LNCaP clone FGC (cell line): ENCODE results near the gene CDYL2.

Source experiments
- DNase-seq: peaks from one replicate; pipeline ENCODE4 v3.0.0-alpha.2; 2011; ENCODE audit warnings: low read depth
- H3K4me3 ChIP-seq: 2 replicates; pipeline ENCODE4 v1.5.1; 2011; ENCODE audit warnings: mild to moderate bottlenecking, low read depth, low read length, control low read depth
- TF ChIP-seq, protein P1 (sequence below): IDR thresholded peaks from 2 replicates; pipeline ENCODE4 v1.5.1; 2012; ENCODE audit warnings: mild to moderate bottlenecking; ENCODE audit not compliant: control insufficient read depth, insufficient read depth; ENCODE audit errors: extremely low read depth

Gene CDYL2

DNA sequence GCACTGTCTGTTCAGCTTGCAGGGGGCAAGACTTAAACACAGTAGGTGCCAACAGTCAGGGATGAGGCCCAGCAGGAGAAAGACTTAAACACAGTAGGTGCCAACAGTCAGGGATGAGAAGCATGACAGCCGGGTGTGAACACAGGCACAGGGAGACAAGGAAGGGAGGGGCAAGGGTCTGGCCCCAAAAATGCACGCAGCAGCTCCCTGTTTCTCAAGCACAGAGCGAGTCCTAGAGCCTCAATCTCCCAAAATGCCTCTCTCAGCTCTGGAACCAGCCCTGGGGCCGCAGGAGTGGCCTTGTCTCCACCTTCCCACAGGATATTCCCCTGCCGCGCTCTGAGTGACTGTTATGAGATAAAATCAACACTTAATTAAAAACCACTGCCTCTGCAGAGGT, 197.2 kb downstream of the CDYL2 start:
- TF ChIP-seq, protein P1, sequence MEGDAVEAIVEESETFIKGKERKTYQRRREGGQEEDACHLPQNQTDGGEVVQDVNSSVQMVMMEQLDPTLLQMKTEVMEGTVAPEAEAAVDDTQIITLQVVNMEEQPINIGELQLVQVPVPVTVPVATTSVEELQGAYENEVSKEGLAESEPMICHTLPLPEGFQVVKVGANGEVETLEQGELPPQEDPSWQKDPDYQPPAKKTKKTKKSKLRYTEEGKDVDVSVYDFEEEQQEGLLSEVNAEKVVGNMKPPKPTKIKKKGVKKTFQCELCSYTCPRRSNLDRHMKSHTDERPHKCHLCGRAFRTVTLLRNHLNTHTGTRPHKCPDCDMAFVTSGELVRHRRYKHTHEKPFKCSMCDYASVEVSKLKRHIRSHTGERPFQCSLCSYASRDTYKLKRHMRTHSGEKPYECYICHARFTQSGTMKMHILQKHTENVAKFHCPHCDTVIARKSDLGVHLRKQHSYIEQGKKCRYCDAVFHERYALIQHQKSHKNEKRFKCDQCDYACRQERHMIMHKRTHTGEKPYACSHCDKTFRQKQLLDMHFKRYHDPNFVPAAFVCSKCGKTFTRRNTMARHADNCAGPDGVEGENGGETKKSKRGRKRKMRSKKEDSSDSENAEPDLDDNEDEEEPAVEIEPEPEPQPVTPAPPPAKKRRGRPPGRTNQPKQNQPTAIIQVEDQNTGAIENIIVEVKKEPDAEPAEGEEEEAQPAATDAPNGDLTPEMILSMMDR: no peak
- DNase-seq: no peak
- H3K4me3 ChIP-seq: no peak overlapping the region

DNA sequence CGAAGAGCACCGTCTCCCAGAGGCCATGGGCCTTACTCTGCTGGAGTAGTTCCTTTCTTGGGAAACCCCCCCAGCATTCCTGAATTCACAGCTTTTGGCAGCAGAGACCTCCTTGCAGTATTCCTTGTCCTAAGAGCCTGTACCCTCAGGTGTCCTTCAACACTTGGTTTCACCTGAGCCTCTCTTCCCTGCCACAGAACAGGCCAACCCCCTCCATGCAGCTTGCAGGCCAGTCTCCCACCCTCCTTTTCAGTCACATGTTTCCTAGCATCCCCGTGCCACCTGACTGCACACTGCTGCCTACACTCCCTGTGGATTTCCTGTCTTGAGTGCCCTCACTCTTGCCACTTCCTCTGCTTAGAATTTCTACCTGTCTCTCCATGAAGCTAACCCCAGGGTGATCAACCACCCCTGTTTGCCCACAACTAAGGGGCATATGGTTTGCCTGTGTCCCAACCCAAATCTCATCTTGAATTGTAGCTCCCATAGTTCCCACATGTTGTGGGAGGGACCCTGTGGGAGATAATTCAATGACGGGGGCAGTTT, 198.1 kb downstream of the CDYL2 start:
- TF ChIP-seq, protein P1: no peak
- no peak overlapping the region for H3K4me3 ChIP-seq
- no peak for DNase-seq

DNA sequence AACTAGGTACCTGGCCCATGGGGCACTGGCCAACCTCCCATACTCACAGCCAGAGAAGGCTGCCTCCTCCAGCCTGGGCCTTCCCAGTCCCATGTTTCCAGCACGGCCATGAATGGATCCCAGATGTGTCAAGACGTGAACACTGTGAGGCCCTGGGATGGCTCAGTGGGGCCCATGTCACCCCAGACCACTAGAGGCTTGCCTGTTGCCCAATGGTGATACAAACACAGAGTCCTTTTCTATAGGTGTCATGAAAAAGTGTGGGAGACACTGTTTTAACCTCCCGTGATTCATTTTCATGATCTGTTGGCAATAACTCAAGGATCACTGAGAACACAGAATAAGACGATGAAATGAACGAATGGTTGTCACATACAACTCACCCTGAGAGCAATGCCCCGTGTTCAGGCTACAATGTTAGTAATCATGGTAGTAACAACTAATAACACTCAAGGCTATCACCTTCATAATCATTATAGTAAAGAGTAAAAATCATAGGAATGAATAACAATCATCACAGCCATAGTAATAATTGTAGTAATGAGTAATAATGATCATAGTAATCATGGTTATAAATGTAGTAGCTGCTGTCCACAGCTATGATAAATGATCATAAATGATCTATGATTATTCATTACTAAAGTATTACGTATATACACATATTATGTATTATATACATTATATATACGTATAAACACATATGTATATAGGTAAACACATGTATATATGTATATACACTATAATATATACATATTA, 199.6 kb downstream of the CDYL2 start:
- no peak for DNase-seq
- H3K4me3 ChIP-seq: no peak overlapping the region
- TF ChIP-seq, protein P1: no peak

DNA sequence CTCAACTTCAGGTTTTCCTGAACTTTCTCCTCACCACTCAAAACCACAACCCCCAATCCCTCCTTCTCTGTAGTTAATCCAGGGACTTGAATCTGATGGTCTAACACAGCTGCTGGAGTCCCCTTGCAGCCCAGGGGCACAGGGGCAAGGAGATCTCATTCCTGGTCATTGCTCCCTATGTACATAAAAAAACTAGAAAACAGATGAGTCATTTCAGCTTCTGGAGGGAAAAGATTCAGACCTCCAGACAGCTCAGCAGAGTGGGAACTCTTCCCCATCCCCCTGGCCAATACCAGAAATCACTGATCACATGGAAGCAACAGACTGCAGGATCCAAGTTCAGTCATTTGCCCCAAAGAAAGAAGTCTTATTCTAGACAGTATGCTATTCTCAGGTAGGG, 201.5 kb downstream of the CDYL2 start:
- TF ChIP-seq, protein P1: no peak
- DNase-seq: no peak
- H3K4me3 ChIP-seq: no peak overlapping the region

DNA sequence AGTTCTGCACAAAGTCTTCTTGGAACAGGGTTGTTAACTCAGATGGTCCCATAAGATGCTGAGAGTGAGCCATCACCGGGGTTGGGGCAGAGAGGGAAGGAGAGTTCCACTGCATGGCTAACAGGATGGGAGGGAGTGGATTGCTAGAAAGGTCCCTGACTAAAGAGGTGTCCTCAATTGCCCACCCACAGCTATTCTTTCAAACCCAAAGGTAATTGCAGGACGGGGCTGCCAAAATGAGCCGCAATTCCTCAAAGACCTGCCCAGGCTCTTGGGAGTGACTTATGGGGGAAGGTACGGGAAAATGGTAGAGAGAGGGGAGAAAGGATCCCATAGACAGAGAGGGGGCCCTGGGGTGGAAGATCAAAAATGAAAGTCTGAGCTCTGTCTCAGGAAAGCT, 203.2 kb downstream of the CDYL2 start:
- no peak for DNase-seq
- H3K4me3 ChIP-seq: no peak overlapping the region
- TF ChIP-seq, protein P1: no peak

DNA sequence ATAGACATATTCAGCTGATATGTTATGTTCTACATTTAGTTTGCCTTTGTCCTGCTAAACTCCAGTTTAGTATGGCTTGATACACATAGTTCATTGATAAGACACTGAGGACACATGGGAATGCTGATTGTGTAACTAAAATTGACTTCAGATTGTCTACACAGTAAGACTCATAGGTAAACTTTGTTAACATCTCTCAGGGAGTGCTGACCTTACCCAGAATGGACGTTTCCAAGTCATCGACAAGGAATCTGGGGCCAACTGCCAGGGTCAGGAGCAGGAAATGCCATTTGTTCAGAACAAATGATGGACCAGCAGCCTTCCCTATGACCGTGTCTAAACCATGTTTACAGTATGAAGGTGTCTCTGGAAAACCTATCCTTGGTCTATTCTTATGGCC, 204.9 kb downstream of the CDYL2 start:
- H3K4me3 ChIP-seq: no peak overlapping the region
- no peak for DNase-seq
- TF ChIP-seq, protein P1: no peak
